Measurements from ENCODE around the gene ARL4A.
A peak's percentile ranks its signal among the peaks of the same experiment; 100 is the strongest.
"Not testable (repeated sequence)": the region's sequence is repeated elsewhere in the genome, so short reads cannot be mapped to it uniquely, and the experiment has no call there.

Gene ARL4A

DNA sequence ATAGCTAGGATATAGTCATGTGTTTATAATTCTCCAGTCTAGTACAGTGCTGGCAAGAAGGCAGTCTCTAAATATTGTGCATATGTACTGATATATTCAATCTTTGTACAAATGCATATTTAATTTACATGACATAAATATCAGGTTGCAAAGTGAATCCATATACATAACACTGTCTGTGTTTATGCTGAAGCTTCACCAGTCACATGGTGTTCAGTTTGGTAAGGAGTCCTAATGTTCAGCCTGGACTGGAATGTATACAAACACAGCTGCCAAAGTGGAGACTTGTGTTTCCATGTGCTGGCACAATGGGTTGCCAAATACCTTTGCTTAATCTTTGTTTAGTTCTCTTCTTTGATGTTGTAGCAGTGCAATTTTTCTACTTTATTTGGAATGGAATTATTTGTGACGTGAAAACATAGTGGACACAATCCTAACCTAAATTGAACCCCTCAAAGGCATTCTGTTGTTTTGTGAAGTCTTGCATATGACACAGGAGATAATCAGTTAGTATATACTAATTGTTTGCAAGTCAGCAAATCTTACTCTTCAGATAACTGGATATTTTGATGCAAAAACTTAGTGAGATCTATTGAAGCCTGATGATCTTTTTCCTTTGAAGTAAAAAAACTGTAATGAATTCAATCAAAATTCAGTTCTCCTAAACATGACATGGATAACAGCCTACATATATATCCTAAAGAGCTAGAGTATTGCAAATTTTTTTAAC, 17.3 kb upstream of the ARL4A start:
- DNase-seq (ENCODE audit: low spot score) = no peak

- no peak for DNase-seq (ENCODE audit: low spot score)
Observed at GRCh38 chr7:12670743-12671520, 16.5 kb upstream of the ARL4A start.

GRCh38 chr7:12673436-12673835, 14.0 kb upstream of the ARL4A start:
- not testable (repeated sequence) for DNase-seq (ENCODE audit: low spot score)

DNA sequence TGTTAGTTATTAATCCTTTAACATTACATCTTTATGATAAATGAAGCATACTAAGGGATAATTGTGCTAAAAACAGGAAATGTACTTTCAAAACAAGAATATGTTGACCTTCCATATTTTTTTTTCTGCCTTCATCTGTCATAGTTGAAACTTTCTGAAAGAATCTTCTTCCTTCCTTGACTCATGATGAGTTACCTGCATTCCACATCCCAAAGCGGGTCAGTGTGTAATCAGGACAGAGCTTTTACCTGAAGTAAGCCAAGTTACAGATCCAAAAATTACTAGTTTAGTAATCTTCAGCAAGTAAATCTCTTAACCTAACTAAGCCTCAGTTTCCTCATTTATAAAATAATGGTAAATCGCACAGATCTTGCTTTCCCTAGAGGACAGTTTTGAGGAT, 13.4 kb upstream of the ARL4A start:
- DNase-seq (ENCODE audit: low spot score) = no peak

- DNase-seq (ENCODE audit: low spot score) = peak; percentile 78
Observed at GRCh38 chr7:12674861-12675260, 12.6 kb upstream of the ARL4A start.

GRCh38 chr7:12683678-12684585, 3.5 kb upstream of the ARL4A start:
- peak; percentile 26 for DNase-seq (ENCODE audit: low spot score)

DNA sequence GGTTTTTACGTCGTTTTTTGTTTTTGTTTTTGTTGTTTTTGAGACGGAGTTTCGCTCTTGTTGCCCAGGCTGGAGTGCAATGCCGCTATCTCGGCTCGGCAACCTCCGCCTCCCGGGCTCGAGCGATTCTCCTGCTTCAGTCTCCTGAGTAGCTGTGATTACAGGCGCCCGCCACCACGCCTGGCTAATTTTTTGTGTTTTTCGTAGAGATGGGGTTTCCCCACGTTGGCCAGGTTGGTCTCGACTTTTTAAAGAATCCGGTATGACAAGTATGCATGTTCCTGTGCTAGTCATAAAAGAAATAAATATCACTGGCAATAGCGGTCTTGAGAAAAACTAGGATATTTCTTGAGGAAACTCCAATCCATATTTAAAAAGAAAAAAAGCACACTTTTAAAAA, 2.7 kb upstream of the ARL4A start:
- no peak for DNase-seq (ENCODE audit: low spot score)

- DNase-seq (ENCODE audit: low spot score) = peak; percentile 55
Observed at GRCh38 chr7:12685550-12685949, 1.9 kb upstream of the ARL4A start.

DNA sequence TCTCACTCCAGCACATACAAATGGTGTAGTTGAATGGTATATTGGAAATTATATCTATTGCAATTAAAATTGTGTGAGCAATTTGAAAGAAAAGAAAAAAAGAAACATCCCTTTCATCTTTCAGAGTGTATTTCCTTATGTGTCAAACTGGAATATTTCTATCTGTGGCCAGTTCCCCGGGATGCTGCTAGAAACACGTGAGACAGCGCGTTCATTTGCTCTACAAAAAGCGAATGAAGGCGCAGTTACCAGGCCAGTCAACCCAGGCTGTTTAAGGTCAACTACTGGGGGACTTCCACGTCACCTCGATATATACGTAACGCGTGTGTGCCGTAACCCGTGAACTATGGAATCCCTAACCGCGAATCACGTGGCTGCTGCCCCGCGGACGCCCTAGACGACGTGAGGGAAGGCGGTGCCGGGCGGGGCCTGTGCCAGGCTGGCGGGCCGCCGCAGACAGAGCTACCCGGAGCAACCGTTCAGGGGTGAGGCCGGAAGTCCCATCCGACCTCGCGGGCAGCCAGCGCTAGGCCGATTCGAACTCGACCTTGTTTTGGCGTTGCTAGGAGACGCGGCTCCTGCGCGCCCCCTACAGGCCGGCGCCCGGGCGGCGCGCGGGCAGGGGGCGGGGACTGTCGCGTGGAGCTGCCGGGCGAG, 1.1 kb upstream of the ARL4A start:
- peak; percentile 96 for DNase-seq (ENCODE audit: low spot score)

- no peak for DNase-seq (ENCODE audit: low spot score)
Observed at GRCh38 chr7:12687718-12688171, 312 bp downstream of the ARL4A start.

DNA sequence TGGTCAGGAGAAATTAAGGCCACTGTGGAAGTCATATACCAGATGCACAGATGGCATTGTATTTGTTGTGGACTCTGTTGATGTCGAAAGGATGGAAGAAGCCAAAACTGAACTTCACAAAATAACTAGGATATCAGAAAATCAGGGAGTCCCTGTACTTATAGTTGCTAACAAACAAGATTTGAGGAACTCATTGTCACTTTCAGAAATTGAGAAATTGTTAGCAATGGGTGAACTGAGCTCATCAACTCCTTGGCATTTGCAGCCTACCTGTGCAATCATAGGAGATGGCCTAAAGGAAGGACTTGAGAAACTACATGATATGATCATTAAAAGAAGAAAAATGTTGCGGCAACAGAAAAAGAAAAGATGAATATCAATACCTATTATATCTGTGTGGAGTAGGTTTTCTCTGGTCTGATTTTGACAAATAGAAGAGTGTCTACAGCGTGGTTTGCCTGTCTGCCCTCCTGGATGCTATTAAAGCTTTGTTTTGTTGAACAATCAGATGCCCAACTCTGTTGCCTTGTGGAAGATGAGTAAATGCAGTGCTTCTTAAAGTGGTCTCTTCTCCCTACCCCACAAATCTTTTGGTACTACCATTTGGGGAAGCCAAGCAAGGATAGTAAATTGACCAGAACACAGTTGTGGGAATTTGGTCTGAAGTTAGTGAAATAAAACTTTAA, 1.2 kb downstream of the ARL4A start:
- not testable (repeated sequence) for DNase-seq (ENCODE audit: low spot score)

DNA sequence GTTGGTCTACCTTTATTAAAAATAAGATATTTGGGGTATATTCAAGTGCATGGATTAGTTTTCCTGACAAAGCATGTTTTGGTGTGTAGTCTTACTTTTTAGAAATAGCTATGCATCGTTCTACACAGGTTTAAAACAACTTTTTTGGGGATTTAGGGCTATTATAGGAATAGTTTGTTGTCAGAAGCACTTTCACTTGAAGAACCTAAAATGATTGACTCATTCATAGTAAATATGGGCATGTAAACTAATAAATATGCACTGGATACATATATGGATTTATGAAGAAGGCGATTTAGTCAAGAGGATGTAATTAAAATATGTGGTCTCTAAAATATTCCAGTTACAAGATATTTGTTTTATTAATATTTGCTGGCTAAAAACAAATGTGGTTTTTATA, 2.0 kb downstream of the ARL4A start:
- no peak for DNase-seq (ENCODE audit: low spot score)

DNA sequence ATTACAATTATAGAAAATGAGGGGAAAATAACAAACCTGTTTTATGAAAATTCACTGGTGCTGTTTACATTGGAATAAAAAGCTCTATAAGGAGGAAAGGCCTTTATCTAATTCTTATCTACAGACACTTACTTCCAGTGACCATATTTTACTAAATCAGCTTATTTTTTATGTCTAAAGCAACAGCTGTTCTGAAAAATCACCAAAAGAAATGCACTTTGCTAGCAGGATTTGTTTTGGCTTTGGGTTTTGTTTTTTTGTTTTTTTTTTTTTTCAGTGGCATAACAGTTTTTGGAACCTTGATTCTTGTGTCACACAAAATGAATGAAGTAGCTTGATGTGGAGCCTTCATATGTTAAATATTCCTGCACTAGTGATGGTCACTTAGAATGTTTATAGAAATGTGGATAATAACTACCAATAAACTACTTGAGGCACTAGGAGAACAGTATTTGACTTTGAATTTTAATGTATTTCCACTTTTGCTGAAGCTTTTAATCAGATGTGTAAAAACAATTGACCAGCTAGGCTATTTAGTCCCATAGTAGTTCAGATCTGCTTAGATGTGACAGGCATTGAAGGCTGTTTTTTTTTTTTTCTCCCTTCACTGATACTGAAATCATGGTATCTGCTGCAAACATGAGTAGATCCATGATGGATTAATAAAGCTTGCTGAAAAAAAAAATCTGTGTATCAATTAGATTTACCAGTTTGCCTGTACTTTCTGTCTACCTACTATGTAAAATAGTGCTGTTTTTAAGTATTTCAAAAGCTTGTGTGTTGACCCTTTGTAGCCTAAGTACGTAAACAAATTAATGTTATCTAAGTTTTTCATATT, 2.8 kb downstream of the ARL4A start:
- DNase-seq (ENCODE audit: low spot score) = no peak

- DNase-seq (ENCODE audit: low spot score) = not testable (repeated sequence)
Observed at GRCh38 chr7:12691388-12691787, 4.0 kb downstream of the ARL4A start.

- no peak for DNase-seq (ENCODE audit: low spot score)
Observed at GRCh38 chr7:12692035-12692434, 4.6 kb downstream of the ARL4A start.

DNA sequence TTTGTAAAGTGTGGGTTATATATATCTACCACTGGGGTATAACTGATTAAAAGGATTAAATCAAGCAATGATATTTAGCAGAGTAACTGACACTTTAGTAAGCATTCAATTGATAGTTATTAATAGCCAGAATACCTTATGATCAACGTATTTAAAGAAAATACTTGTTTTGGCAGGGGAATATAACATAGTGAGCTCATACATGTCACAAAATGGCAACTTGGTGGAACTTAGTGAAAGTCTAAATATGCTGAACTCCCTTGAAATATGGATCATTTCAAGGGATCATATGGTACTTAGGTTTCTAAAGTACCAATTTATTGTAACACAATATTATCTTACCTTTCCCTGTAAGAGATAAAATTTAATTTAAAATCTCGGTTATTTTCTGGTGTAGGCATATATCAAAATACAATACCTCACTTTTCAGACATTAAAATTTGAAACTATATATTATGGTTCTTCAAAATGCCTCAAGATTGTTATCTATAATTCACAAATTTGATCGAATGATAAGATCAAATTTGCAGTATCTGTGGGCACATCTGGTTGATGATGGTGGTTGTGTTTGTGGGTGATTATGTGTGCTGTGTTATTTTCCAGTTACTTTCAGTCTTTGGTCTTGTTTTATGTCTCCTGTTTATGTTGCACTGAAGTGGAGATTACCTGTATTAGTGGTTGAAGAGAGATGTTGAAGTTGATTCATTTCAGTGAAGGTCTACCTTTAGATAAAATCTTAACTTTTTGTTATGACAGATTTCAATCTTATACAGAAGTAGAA, 5.2 kb downstream of the ARL4A start:
- DNase-seq (ENCODE audit: low spot score) = no peak

GRCh38 chr7:12694817-12695216, 7.4 kb downstream of the ARL4A start:
- no peak for DNase-seq (ENCODE audit: low spot score)

- DNase-seq (ENCODE audit: low spot score) = no peak
Observed at GRCh38 chr7:12695965-12696364, 8.5 kb downstream of the ARL4A start.

GRCh38 chr7:12699299-12699698, 11.9 kb downstream of the ARL4A start:
- DNase-seq (ENCODE audit: low spot score) = no peak

GRCh38 chr7:12701433-12701832, 14.0 kb downstream of the ARL4A start:
- no peak for DNase-seq (ENCODE audit: low spot score)

Measured in NAMALWA (cell line).